Kidney epithelial cell (primary cell): ENCODE results near the gene SORCS1. TPM values are rescaled to one million over a fixed set of nuclear protein-coding genes. Genes with fewer than 3 reads are reported as not detected.

Source experiments
- DNase-seq: peaks from one replicate; pipeline ENCODE4 v3.0.0-alpha.2; 2010; ENCODE audit warnings: low read depth
- H3K27me3 ChIP-seq: 2 replicates; pipeline ENCODE4 v1.6.0; 2011; ENCODE audit warnings: low read length; ENCODE audit not compliant: control insufficient read depth, insufficient read depth
- H3K36me3 ChIP-seq: 2 replicates; pipeline ENCODE4 v1.5.1; 2011; ENCODE audit warnings: low read length; ENCODE audit not compliant: control insufficient read depth, insufficient read depth
- H3K4me3 ChIP-seq: 2 replicates; pipeline ENCODE4 v1.5.1; 2011; ENCODE audit warnings: low read depth, mild to moderate bottlenecking, control low read depth, low read length
- total RNA-seq: library from RNA; depleted of rRNA; stranded (reverse); fragments of >200 nt; gene quantifications from 2 replicates; pipeline ENCODE4 v1.2.3, GENCODE V29; 2015
- TF ChIP-seq, protein P1 (sequence below): IDR thresholded peaks from 2 replicates; pipeline ENCODE4 v1.5.1; 2011; ENCODE audit warnings: mild to moderate bottlenecking, moderate library complexity, low read length, control low read depth, inconsistent platforms; ENCODE audit not compliant: insufficient read depth, poor library complexity, severe bottlenecking

SORCS1 gene
- total RNA-seq, 1 donor from 2014 or later = 2.3 TPM

DNA sequence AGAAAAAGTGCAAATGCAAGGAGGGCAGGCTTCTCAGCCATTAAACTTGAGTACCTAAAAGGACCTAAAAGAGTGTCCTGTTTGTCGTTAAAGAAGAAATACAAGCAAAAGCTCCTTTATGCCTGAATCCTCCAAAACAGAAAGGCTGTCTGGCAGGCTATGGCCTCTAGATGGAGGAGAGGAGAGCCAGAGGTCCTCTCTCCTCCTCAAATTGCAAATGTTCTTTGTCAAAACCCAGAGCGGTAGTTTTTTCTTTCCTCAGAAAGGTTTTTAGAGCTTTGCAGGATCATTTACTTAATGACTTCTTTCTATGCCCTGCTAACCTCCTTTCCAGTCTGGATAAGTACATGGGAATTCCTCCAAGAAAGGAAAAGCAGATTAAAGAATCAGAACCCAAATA lies 1.9 kb upstream of the SORCS1 start:
- Histone ChIP-seq H3K4me3 (no peak overlapping the region), H3K36me3 (no peaks in the 10 kb centered on the region), H3K27me3 (peaks cover 20% of the 10 kb centered on the region)
- TF ChIP-seq, protein P1, sequence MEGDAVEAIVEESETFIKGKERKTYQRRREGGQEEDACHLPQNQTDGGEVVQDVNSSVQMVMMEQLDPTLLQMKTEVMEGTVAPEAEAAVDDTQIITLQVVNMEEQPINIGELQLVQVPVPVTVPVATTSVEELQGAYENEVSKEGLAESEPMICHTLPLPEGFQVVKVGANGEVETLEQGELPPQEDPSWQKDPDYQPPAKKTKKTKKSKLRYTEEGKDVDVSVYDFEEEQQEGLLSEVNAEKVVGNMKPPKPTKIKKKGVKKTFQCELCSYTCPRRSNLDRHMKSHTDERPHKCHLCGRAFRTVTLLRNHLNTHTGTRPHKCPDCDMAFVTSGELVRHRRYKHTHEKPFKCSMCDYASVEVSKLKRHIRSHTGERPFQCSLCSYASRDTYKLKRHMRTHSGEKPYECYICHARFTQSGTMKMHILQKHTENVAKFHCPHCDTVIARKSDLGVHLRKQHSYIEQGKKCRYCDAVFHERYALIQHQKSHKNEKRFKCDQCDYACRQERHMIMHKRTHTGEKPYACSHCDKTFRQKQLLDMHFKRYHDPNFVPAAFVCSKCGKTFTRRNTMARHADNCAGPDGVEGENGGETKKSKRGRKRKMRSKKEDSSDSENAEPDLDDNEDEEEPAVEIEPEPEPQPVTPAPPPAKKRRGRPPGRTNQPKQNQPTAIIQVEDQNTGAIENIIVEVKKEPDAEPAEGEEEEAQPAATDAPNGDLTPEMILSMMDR = no peak
- DNase-seq = no peak

DNA sequence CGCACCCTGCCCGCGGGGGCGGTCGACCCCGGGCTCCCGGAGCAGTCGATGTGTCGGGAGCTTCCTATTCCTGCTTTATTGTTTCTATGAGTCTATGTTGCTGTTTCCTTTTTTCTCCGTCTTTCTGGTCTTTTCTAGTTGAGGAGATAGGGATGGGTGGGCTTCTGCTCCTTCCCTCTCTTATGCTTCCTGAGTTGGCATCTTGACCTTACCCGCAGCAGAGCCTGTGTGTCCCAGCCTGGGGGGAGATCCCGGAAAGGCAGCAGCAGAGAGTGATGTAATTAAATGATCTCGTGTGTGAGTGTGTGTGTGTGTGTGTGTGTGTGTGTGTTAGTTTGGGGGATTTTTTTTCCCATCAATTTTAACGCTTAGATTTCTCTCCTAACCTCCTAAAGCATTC lies 486 bp upstream of the SORCS1 start:
- TF ChIP-seq, protein P1 = no peak
- DNase-seq = no peak
- H3K27me3 ChIP-seq = peaks cover 22% of the 10 kb centered on the region
- H3K36me3 ChIP-seq = no peaks in the 10 kb centered on the region
- H3K4me3 ChIP-seq = peak overlapping the region; percentile 18

DNA sequence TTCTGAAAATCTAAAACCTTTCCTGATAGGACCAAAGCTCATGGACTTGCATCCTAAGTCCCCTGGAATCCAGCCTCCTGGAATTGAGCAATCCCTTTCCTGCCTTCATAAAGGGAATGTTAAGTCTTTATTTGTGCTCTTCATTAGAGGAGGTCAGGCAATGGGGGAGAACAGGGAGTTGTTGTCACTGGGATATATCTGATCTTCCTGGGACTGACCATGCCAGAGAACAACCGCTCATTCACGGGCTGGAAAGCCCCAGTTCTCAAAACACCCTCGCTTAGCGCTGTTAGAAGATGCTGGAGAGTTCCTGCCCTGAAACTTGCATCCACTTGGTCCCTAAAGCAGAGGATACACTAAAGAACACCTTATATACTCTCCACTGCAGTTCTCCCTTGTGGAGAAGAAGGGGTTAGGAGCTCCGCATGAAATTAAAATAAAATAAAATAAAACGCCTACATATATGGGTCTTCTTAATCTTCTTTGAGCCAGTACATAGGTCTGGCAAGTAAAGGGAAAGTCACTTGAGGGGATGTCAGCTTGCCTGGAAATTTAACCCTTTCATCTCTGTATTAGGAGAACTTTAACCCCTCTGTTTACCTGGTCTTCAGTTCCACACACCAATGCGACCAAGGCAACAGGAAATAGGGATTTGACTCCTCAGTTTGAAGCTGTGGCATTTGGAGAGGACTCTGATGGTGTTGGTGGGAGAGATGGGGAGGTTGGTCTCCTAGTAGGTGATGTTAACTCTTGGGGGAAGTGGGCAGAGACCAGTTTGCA lies 1.2 kb downstream of the SORCS1 start:
- H3K4me3 ChIP-seq = no peak overlapping the region
- TF ChIP-seq, protein P1 = no peak
- no peaks in the 10 kb centered on the region for H3K36me3 ChIP-seq
- no peak for DNase-seq
- peaks cover 22% of the 10 kb centered on the region for H3K27me3 ChIP-seq

DNA sequence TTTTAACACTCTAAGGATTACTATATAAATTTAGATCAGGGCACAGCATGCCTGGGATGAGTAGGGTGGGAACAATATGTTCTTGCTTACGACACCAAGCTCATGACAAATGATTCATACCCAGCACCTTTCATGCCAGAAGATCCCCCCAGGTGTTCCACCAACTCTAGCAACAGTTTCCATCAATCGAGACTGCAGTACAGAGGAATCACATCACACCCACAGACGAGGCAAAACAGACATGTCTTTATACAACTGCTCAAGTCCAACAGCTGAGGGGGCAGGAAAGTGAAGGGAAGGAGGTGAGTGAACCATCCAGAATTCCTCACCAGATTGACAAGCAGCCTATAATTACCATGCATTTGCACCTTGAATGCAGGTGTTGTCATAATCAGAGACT lies 3.6 kb downstream of the SORCS1 start:
- TF ChIP-seq, protein P1 = no peak
- DNase-seq = no peak
- Histone ChIP-seq H3K36me3 (no peaks in the 10 kb centered on the region), H3K27me3 (peaks cover 22% of the 10 kb centered on the region), H3K4me3 (no peak overlapping the region)

DNA sequence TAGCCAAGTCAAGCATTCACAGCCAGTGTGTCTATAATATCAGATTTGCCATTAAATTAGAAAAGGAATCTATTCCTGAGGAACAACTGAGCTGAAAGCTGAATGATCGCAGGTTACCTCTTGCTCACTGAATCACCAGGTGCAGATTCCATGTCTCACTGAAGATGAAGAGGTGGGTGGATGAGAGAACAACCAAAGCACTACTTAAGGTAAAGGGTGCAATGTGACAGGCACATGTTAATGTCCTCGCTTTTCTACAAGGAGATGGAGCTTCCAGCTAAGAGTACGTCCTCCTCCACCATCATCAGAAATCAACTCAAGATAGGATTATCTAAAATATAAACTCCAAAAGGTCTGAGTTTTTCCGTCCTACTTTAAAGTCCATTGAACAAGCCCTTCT lies 4.6 kb downstream of the SORCS1 start:
- no peaks in the 10 kb centered on the region for H3K36me3 ChIP-seq
- TF ChIP-seq, protein P1 = no peak
- H3K27me3 ChIP-seq = peaks cover 19% of the 10 kb centered on the region
- no peak for DNase-seq
- no peak overlapping the region for H3K4me3 ChIP-seq

DNA sequence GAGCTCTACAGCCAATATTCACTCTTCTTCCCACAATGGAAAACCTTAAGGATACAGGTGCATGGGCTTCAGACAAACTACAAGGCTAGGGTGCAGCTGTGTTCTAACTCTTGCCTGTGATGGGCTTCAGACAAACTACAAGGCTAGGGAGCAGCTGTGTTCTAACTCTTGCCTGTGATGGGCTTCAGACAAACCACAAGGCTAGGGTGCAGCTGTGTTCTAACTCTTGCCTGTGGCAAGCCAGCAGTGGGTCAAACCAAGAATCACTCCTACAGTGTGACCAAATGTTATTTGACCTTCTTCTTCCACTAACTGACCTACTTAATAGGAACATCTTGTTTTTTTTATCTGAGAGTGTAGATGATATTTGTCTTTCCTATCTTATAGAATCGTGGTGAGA lies 7.4 kb downstream of the SORCS1 start:
- Histone ChIP-seq H3K36me3 (no peaks in the 10 kb centered on the region), H3K4me3 (no peak overlapping the region), H3K27me3 (peaks cover 3% of the 10 kb centered on the region)
- no peak for DNase-seq
- TF ChIP-seq, protein P1 = no peak
